Trophoblast cell (in vitro differentiated cells and primary cell): Measurements from ENCODE around the gene SLC22A1.

Experiments used
- DNase-seq, 2 donors: peaks; one replicate each; pipeline ENCODE4 v3.0.0-alpha.2; 2016
- H2AFZ ChIP-seq: 2 replicates; pipeline ENCODE4 v1.6.1; 2013; ENCODE audit warnings: low read length, moderate library complexity, mild to moderate bottlenecking; ENCODE audit not compliant: insufficient read depth, poor library complexity
- H2AK5ac ChIP-seq: 2 replicates; pipeline ENCODE4 v1.6.1; 2013; ENCODE audit warnings: mild to moderate bottlenecking, low read length
- H2BK120ac ChIP-seq: 2 replicates; pipeline ENCODE4 v1.6.1; 2013; ENCODE audit warnings: low read length, mild to moderate bottlenecking, moderate library complexity; ENCODE audit not compliant: insufficient read depth, poor library complexity
- H2BK12ac ChIP-seq: 2 replicates; pipeline ENCODE4 v1.6.1; 2013; ENCODE audit warnings: mild to moderate bottlenecking, low read length, moderate library complexity
- H2BK5ac ChIP-seq: 2 replicates; pipeline ENCODE4 v1.6.1; 2013; ENCODE audit warnings: low read length, low read depth, moderate library complexity, mild to moderate bottlenecking; ENCODE audit not compliant: poor library complexity
- H3K14ac ChIP-seq: 2 replicates; pipeline ENCODE4 v1.6.1; 2013; ENCODE audit warnings: mild to moderate bottlenecking, low read length
- H3K18ac ChIP-seq: 2 replicates; pipeline ENCODE4 v1.6.1; 2013; ENCODE audit warnings: mild to moderate bottlenecking, low read length
- H3K23ac ChIP-seq: 2 replicates; pipeline ENCODE4 v1.6.1; 2013; ENCODE audit warnings: low read length
- H3K27ac ChIP-seq: 2 replicates; pipeline ENCODE4 v1.5.1; 2013; ENCODE audit warnings: low read depth, mild to moderate bottlenecking, inconsistent platforms, low read length, moderate library complexity
- H3K27me3 ChIP-seq: 2 replicates; pipeline ENCODE4 v1.6.1; 2013; ENCODE audit warnings: inconsistent platforms, mild to moderate bottlenecking, low read length, moderate library complexity; ENCODE audit not compliant: insufficient read depth
- H3K36me3 ChIP-seq, 2 experiments: 1 replicate in 1 of 2; 2 replicates in 1 of 2; pipeline ENCODE4 v1.6.1; 2013; ENCODE audit warnings: low read length in 2 of 2, mild to moderate bottlenecking in 2 of 2, moderate library complexity in 1 of 2; ENCODE audit not compliant: insufficient read depth in 2 of 2, control insufficient read depth in 1 of 2
- H3K4ac ChIP-seq: 2 replicates; pipeline ENCODE4 v1.6.1; 2013; ENCODE audit warnings: low read depth, mild to moderate bottlenecking, low read length, moderate library complexity
- H3K4me1 ChIP-seq, 2 experiments: 1 replicate in 1 of 2; 2 replicates in 1 of 2; pipeline ENCODE4 v1.6.1; 2013; ENCODE audit warnings: low read length in 2 of 2, mild to moderate bottlenecking in 2 of 2, moderate library complexity in 1 of 2; ENCODE audit not compliant: insufficient read depth in 2 of 2, control insufficient read depth in 1 of 2
- H3K4me2 ChIP-seq: 2 replicates; pipeline ENCODE4 v1.6.1; 2013; ENCODE audit warnings: inconsistent platforms, mild to moderate bottlenecking, low read length, moderate library complexity
- H3K4me3 ChIP-seq: 2 replicates; pipeline ENCODE4 v1.5.1; 2013; ENCODE audit warnings: mild to moderate bottlenecking, low read depth, low read length, inconsistent platforms
- H3K79me1 ChIP-seq: one replicate; pipeline ENCODE4 v1.6.1; 2013; ENCODE audit warnings: low read length
- H3K79me2 ChIP-seq: 2 replicates; pipeline ENCODE4 v1.6.1; 2013; ENCODE audit warnings: low read length, mild to moderate bottlenecking; ENCODE audit not compliant: control insufficient read depth, insufficient read depth, poor library complexity
- H3K9ac ChIP-seq: 2 replicates; pipeline ENCODE4 v1.6.1; 2013; ENCODE audit warnings: mild to moderate bottlenecking, low read length
- H3K9me3 ChIP-seq: 2 replicates; pipeline ENCODE4 v1.6.1; 2013; ENCODE audit warnings: low read depth, mild to moderate bottlenecking, control low read depth, inconsistent platforms, low read length; ENCODE audit not compliant: insufficient read depth
- H4K12ac ChIP-seq: 2 replicates; pipeline ENCODE4 v1.6.1; 2013; ENCODE audit warnings: low read depth, mild to moderate bottlenecking, low read length, moderate library complexity
- H4K8ac ChIP-seq: 2 replicates; pipeline ENCODE4 v1.6.1; 2013; ENCODE audit warnings: low read depth, mild to moderate bottlenecking, low read length, moderate library complexity
- H4K91ac ChIP-seq: one replicate; pipeline ENCODE4 v1.6.1; 2013; ENCODE audit warnings: low read depth, mild to moderate bottlenecking, low read length, moderate library complexity
- WGBS: extraction: QIAGEN DNeasy Blood & Tissue Kit; methylation state at CpG from one replicate; pipeline ENCODE4 v1.1.7; 2013; ENCODE audit warnings: missing lambda C conversion rate; ENCODE audit not compliant: insufficient read length, insufficient coverage; ENCODE audit errors: extremely low coverage; 5-methylcytosine and 5-hydroxymethylcytosine counted together

The SLC22A1 gene

DNA sequence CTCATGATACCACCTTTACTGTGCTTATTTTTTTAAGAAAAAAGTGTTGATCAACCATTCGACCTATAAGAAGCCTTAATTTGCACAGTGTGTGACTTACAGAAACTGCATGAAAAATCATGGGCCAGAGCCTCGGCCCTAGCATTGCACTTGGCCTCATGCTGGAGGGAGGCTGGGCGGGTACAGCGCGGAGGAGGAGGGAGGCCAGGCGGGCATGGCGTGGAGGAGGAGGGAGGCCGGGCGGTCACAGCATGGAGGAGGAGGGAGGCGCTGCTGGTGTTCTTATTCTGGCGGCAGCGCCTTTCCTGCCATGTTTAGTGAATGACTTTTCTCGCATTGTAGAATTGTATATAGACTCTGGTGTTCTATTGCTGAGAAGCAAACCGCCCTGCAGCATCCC, 15.6 kb upstream of the SLC22A1 start:
- H3K36me3 ChIP-seq, result peaks cover 54 to 62% of the 10 kb centered on the region in 2 experiments
- H4K8ac ChIP-seq, result no peak overlapping the region
- no peaks in the 10 kb centered on the region for H3K27me3 ChIP-seq
- no peak overlapping the region for H3K23ac ChIP-seq
- H2BK120ac ChIP-seq, result no peak overlapping the region
- no peak overlapping the region for H3K4me3 ChIP-seq
- no CpG with 5 or more reads among the region's 14 CpGs for WGBS
- no peak overlapping the region for H3K18ac ChIP-seq
- H4K12ac ChIP-seq, result no peak overlapping the region
- no peak overlapping the region for H2BK5ac ChIP-seq
- no peaks in the 10 kb centered on the region for H3K4me1 ChIP-seq
- H3K79me1 ChIP-seq, result no peaks in the 10 kb centered on the region
- DNase-seq, result no peak
- no peak overlapping the region for H3K27ac ChIP-seq
- no peak overlapping the region for H2AK5ac ChIP-seq
- no peaks in the 10 kb centered on the region for H3K79me2 ChIP-seq
- no peaks in the 10 kb centered on the region for H3K9me3 ChIP-seq
- H3K4ac ChIP-seq, result no peak overlapping the region
- H4K91ac ChIP-seq, result no peak overlapping the region
- H3K4me2 ChIP-seq, result no peak overlapping the region
- no peak overlapping the region for H2BK12ac ChIP-seq
- H2AFZ ChIP-seq, result no peak overlapping the region
- H3K9ac ChIP-seq, result no peak overlapping the region
- H3K14ac ChIP-seq, result no peak overlapping the region

DNA sequence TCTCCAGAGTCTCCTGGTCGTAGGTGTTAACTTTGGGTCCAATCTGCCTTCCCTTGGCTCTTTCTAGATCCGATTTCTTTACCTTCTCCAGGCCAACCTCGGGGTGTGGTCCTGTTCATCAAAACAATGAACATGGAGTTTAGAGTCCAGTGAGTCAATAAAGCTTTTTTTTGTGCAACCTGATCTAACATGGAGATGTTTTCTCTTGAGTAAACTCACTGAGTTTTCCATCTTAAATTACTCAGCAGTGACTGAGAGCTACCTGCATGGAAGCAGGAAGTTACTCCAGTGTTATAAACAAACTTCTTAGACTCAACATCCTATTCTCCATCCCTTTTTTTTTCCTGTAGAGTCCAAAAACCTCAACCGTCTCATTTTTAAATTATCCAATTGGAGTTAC, 14.9 kb upstream of the SLC22A1 start:
- Histone ChIP-seq H3K4me2 (no peak overlapping the region), H3K79me1 (no peaks in the 10 kb centered on the region), H3K18ac (no peak overlapping the region), H2BK5ac (no peak overlapping the region), H2AFZ (no peak overlapping the region), H3K23ac (no peak overlapping the region), H4K8ac (no peak overlapping the region), H3K36me3 (peaks cover 47 to 55% of the 10 kb centered on the region in 2 experiments), H2BK120ac (no peak overlapping the region), H3K4me1 (no peaks in the 10 kb centered on the region), H2BK12ac (no peak overlapping the region), H3K27ac (no peak overlapping the region), H3K9me3 (no peaks in the 10 kb centered on the region), H2AK5ac (no peak overlapping the region), H3K4ac (no peak overlapping the region), H4K12ac (no peak overlapping the region), H3K9ac (no peak overlapping the region), H3K4me3 (no peak overlapping the region), H3K14ac (no peak overlapping the region), H4K91ac (no peak overlapping the region), H3K79me2 (no peaks in the 10 kb centered on the region), H3K27me3 (no peaks in the 10 kb centered on the region)
- 100% methylated on average over 1 of the region's 4 CpGs for WGBS
- DNase-seq, result no peak

DNA sequence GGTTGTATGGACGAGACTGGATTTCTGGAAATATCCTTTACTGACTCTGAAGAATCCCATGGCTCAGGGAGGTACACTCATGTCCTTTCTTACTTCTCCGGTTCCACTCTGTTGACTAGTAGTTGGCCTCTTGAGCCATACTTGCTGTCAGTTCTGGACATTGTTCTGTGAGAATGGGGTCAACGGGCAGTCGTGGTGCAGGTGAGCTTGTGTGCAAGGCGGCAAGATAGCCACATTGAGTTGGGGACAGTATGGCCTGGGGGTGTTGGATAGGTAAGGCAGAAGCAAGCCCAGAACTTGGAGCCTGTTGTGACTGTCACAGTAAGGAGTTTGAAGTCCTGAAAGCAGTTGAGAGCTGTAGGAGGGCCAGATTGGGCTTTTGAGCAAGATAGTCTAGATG, 13.5 kb upstream of the SLC22A1 start:
- no CpG with 5 or more reads among the region's 5 CpGs for WGBS
- Histone ChIP-seq H2AFZ (no peak overlapping the region), H3K18ac (no peak overlapping the region), H4K91ac (no peak overlapping the region), H3K14ac (no peak overlapping the region), H2BK120ac (no peak overlapping the region), H2BK5ac (no peak overlapping the region), H3K36me3 (peaks cover 36 to 41% of the 10 kb centered on the region in 2 experiments), H3K23ac (no peak overlapping the region), H3K9me3 (no peaks in the 10 kb centered on the region), H3K27ac (no peak overlapping the region), H2AK5ac (no peak overlapping the region), H4K8ac (no peak overlapping the region), H3K79me2 (no peaks in the 10 kb centered on the region), H3K79me1 (no peaks in the 10 kb centered on the region), H3K4me2 (no peak overlapping the region), H3K4me3 (no peak overlapping the region), H3K27me3 (no peaks in the 10 kb centered on the region), H2BK12ac (no peak overlapping the region), H3K4ac (no peak overlapping the region), H3K9ac (no peak overlapping the region), H4K12ac (no peak overlapping the region), H3K4me1 (no peaks in the 10 kb centered on the region)
- no peak for DNase-seq

DNA sequence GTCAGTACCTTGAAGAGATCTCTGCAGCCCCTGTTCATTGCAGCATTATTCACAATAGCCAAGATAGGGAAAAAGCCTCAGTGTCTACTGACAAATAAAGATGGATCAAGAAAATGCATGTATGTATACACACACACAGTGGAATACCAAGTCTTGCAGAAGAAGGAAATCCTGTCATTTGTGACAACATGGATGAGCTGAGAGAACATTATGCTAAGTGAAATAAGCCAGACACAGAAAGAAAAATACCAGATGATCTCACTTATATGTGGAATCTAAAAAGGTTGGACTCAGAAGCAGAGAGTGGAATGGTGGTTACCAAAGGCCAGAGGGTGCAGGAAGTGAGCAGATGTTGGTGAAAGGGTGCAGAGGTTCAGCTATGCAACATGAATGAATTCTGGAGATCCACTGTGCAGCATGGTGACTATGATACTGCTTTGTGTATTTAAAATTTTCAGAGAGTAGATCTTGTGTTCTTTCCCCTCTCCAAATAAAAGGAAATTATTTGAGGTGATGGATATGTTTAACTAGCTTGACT, 11.0 kb upstream of the SLC22A1 start:
- Histone ChIP-seq H4K12ac (no peak overlapping the region), H3K9ac (no peak overlapping the region), H3K18ac (no peak overlapping the region), H2BK12ac (no peak overlapping the region), H2AFZ (no peak overlapping the region), H3K4ac (no peak overlapping the region), H3K4me2 (no peak overlapping the region), H4K8ac (no peak overlapping the region), H3K27me3 (no peaks in the 10 kb centered on the region), H3K4me3 (no peak overlapping the region), H3K23ac (no peak overlapping the region), H2BK120ac (no peak overlapping the region), H3K4me1 (no peaks in the 10 kb centered on the region), H3K79me2 (no peaks in the 10 kb centered on the region), H3K9me3 (no peaks in the 10 kb centered on the region), H2AK5ac (no peak overlapping the region), H3K14ac (no peak overlapping the region), H2BK5ac (no peak overlapping the region), H3K79me1 (no peaks in the 10 kb centered on the region), H3K27ac (no peak overlapping the region), H4K91ac (no peak overlapping the region), H3K36me3 (peaks cover 13 to 21% of the 10 kb centered on the region in 2 experiments)
- DNase-seq, result no peak
